Nephron (organoid): Measurements from ENCODE around the gene PDE4B.
A peak's percentile ranks its signal among the peaks of the same experiment; 100 is the strongest.

Source experiments
- H3K27ac Mint-ChIP-seq, 3 experiments: 2 replicates each; pipeline ENCODE4 v1.8.0; 2020; ENCODE audit warnings: mixed read lengths in 3 of 3, mild to moderate bottlenecking in 2 of 3, moderate library complexity in 1 of 3
- H3K27me3 Mint-ChIP-seq: 2 replicates; pipeline ENCODE4 v1.8.0; 2021; ENCODE audit warnings: low read depth, mild to moderate bottlenecking, moderate library complexity, mixed read lengths
- H3K36me3 Mint-ChIP-seq: 2 replicates; pipeline ENCODE4 v1.8.0; 2020; ENCODE audit warnings: low read depth, mixed read lengths
- H3K4me1 Mint-ChIP-seq: 2 replicates; pipeline ENCODE4 v1.8.0; 2020; ENCODE audit warnings: mixed read lengths
- H3K4me3 Mint-ChIP-seq, 3 experiments: 2 replicates each; pipeline ENCODE4 v1.8.0; 2020; ENCODE audit warnings: mild to moderate bottlenecking in 3 of 3, mixed read lengths in 3 of 3, moderate library complexity in 2 of 3
- H3K9me3 Mint-ChIP-seq: 2 replicates; pipeline ENCODE4 v1.8.0; 2020; ENCODE audit warnings: mixed read lengths
- TF ChIP-seq, protein P1 (sequence below), 3 experiments: fragments of 200-600 bp; sonication (generic); IDR thresholded peaks; one replicate each; pipeline ENCODE4 v1.5.0; 2021; ENCODE audit warnings: antibody characterized with exemption in 3 of 3; ENCODE audit not compliant: unreplicated experiment in 3 of 3

The PDE4B gene

DNA sequence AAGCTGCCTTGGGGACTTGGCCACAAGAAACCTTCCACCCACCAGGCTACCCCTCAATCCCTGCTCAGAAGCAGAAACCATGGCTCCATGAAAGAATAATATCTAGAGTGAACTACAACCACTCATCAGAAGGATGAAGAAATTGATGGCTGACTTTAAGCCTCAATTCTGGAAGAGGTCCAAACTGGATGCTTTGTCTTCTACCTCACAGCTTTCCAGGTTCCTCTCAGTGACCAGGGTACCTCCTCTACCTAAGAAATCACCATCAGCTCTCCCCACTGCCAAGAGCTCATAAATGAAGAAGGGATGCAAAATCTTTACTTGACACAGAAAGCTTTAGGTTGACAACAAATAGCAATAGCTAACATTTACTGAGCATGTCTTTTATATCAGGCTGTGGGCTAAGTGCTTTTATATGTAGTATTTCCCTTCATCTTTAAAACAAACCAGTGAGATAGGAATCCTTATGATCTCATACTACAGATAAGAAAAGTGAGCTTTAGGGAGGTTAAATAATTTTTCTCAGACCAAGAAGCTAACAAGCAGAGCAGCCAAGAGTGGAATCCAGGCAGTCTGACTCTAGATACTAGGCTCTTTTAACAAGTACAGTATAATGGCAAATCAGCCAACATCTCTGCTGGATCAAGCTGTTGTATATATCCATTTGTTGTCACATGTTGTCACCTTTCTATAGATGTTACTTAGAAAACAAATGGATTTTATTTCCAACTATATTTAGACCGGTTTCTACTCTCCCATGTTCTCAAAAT lies 498.3 kb downstream of the PDE4B start:
- TF ChIP-seq, protein P1, sequence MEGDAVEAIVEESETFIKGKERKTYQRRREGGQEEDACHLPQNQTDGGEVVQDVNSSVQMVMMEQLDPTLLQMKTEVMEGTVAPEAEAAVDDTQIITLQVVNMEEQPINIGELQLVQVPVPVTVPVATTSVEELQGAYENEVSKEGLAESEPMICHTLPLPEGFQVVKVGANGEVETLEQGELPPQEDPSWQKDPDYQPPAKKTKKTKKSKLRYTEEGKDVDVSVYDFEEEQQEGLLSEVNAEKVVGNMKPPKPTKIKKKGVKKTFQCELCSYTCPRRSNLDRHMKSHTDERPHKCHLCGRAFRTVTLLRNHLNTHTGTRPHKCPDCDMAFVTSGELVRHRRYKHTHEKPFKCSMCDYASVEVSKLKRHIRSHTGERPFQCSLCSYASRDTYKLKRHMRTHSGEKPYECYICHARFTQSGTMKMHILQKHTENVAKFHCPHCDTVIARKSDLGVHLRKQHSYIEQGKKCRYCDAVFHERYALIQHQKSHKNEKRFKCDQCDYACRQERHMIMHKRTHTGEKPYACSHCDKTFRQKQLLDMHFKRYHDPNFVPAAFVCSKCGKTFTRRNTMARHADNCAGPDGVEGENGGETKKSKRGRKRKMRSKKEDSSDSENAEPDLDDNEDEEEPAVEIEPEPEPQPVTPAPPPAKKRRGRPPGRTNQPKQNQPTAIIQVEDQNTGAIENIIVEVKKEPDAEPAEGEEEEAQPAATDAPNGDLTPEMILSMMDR (IDR thresholded peaks at IDR 0.05; ENCODE audit: unreplicated experiment in 3 of 3): no peak
- Mint-ChIP-seq H3K4me3 (no peak overlapping the region), H3K27me3 (no peaks in the 10 kb centered on the region), H3K27ac (peak overlapping the region in 1 of 3 experiments; percentile 17), H3K36me3 (no peaks in the 10 kb centered on the region), H3K9me3 (peaks cover 2% of the 10 kb centered on the region), H3K4me1 (no peaks in the 10 kb centered on the region)

DNA sequence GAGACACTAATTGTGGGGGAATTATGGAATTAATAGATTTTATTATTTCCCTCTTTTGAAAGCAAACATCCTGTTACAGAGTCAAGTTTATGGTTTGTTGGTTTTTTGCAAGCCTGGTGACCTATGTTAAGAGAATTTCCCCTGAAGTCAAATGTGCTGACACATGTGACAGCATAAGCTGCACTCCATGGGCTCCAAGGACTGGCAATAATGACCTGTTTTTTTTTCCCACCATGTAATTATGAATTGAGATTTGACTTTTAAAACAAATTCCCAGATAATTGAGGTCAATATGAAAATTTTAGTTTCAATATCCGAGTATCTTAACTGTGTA lies 498.8 kb downstream of the PDE4B start:
- H3K4me1 Mint-ChIP-seq: no peaks in the 10 kb centered on the region
- H3K9me3 Mint-ChIP-seq: peaks cover 2% of the 10 kb centered on the region
- H3K36me3 Mint-ChIP-seq: no peaks in the 10 kb centered on the region
- TF ChIP-seq, protein P1 (IDR thresholded peaks at IDR 0.05; ENCODE audit: unreplicated experiment in 3 of 3): no peak
- no peak overlapping the region for H3K27ac Mint-ChIP-seq
- H3K27me3 Mint-ChIP-seq: no peaks in the 10 kb centered on the region
- no peak overlapping the region for H3K4me3 Mint-ChIP-seq

DNA sequence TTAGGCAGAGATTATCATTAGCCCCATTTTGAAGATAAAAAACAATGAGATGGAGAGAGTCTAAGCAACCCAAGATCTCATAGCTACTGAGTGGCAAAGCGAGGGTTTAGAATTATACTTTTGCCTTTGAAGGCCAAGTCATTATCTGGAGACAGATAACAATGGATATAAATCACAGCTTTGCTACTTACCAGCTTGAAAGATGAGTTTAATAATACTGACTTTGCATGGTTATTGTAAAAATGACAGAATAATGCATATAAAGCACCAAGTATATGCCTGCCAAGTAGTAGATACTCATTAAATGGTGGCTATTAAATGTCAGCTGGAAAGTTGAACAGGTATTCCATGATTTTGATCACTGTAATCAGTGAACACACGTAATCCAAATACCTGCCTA lies 499.6 kb downstream of the PDE4B start:
- Mint-ChIP-seq H3K4me3 (no peak overlapping the region), H3K27me3 (no peaks in the 10 kb centered on the region), H3K36me3 (no peaks in the 10 kb centered on the region), H3K27ac (no peak overlapping the region), H3K9me3 (peaks cover 2% of the 10 kb centered on the region), H3K4me1 (no peaks in the 10 kb centered on the region)
- TF ChIP-seq, protein P1 (IDR thresholded peaks at IDR 0.05; ENCODE audit: unreplicated experiment in 3 of 3): no peak

DNA sequence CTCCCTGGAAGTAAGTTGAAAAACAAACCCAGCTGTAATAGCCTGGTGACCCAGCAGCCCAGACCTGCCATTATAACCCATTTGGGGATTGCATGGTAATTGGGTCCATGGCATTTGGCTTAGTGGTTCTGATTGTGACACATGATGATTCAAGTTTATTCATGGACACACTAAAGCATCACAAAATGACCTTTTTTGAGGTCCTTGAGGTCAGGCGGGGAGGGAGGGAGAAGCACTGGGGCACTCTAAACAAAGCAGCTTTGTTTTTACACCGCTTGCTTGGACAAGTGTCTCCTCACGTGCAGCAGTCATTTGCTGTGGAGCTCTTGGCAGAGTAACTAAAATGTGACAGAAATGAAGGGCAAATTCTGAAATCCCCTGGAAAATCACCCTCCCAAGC lies 500.2 kb downstream of the PDE4B start:
- H3K9me3 Mint-ChIP-seq: peaks cover 2% of the 10 kb centered on the region
- no peaks in the 10 kb centered on the region for H3K36me3 Mint-ChIP-seq
- H3K4me3 Mint-ChIP-seq: no peak overlapping the region
- TF ChIP-seq, protein P1 (IDR thresholded peaks at IDR 0.05; ENCODE audit: unreplicated experiment in 3 of 3): no peak
- H3K27ac Mint-ChIP-seq: no peak overlapping the region
- H3K4me1 Mint-ChIP-seq: no peaks in the 10 kb centered on the region
- no peaks in the 10 kb centered on the region for H3K27me3 Mint-ChIP-seq

DNA sequence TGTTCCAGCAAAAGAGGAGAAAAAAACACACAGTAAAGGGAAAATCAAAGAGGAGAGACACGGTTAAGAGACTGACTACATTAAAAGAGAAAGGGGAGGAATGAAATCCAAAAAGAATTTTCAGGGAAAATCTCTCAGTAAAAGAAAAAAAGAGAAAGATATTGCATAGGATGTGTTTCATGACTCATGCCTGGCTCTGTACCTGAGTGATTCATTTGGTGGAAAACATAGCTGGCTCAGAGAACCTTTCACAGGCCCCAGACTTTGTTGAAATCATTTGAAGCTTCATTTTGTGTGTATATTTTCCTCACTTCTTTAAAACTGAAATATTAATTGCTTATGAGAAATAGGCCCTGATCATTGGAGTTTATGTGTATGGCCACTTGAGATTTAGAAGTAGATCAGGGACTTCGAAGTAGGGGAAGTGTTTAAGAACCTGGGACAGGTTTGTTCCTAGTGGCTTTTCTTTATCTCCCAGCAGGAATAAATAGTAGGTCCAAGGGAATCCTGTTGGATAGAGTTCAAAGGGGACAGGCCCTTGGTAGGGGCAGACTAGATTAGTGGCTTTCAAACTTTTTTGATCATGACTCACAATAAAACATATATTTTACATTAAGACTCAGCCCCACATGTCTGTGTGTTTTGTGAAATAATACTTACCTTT lies 502.1 kb downstream of the PDE4B start:
- no peaks in the 10 kb centered on the region for H3K27me3 Mint-ChIP-seq
- TF ChIP-seq, protein P1 (IDR thresholded peaks at IDR 0.05; ENCODE audit: unreplicated experiment in 3 of 3): no peak
- H3K36me3 Mint-ChIP-seq: no peaks in the 10 kb centered on the region
- H3K27ac Mint-ChIP-seq: no peak overlapping the region
- no peak overlapping the region for H3K4me3 Mint-ChIP-seq
- H3K4me1 Mint-ChIP-seq: no peaks in the 10 kb centered on the region
- no peaks in the 10 kb centered on the region for H3K9me3 Mint-ChIP-seq

DNA sequence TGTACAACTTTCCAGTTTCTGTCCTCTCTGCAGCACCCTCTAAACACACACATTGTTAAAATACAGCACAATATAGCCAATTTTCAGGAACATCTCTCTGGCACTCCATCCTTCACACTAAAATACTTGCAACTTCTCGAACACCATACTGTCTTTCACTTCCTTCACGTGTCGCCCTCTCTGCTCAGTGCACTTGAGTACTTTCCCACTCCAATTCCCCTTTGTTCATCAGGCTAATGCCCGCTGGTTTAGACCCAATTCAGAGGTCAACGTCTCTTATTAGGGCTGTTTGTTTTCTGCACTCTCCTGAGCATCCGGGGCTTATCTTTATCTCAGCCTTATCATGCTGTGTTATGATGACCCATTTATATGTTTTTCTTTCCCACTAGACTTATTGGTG lies 503.1 kb downstream of the PDE4B start:
- H3K36me3 Mint-ChIP-seq: no peaks in the 10 kb centered on the region
- TF ChIP-seq, protein P1 (IDR thresholded peaks at IDR 0.05; ENCODE audit: unreplicated experiment in 3 of 3): no peak
- no peak overlapping the region for H3K4me3 Mint-ChIP-seq
- no peaks in the 10 kb centered on the region for H3K9me3 Mint-ChIP-seq
- H3K27ac Mint-ChIP-seq: no peak overlapping the region
- H3K4me1 Mint-ChIP-seq: no peaks in the 10 kb centered on the region
- H3K27me3 Mint-ChIP-seq: no peaks in the 10 kb centered on the region
